ENCODE measurements around the gene RASGRP2.
"Not testable (repeated sequence)": the region's sequence is repeated elsewhere in the genome, so short reads cannot be mapped to it uniquely, and the experiment has no call there.

The RASGRP2 gene

DNA sequence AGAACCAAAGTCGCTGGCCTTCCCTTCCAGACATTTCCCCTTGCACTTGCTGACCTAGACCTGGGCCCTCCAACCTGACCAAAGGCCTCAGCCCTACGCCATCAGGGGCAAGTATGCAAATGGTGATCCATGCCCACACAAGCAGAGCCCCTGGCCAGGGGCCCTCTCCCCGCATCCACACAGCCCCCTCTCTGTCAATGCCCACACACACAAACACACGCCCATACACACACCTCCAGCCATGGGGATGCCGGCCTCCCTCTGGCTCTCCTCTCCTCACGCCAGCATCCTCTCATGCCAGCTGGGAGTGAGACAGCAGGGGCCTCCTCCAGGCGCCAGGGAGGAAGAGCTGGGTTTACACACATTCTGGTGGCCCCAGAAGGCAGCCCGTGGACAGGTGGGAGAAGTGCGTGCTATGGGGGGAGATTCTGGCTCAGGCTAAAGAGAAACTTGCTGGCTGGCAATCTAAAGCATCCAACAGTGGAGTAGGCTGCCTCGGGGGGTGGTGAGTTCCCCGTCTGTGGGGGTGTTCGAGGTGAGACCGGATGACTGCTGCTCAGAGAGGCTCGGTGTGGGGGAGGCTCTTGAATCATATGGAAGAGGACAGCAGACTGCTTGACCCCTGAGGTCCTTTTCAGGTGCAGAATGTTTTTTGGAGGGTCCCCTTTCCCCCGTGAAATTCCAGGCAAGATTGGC lies 25.7 kb downstream of the RASGRP2 start:
- DNase-seq (ENCODE audit: low spot score) = no peak

DNA sequence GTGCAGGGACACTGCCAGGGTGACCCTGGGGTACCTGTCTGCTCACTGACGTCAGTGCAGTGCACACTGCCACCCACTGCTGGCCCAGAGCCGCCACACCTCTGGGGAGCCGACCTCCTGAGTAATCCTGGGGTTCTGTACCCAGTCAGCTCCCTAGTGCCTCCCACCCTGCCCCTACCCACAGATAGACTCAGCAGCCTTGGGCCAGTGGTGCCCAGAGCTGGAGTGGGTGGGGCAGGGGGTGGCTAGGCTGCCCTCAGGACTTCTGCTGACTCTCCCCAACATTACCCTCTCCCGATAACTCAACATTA lies 26.7 kb downstream of the RASGRP2 start:
- no peak for DNase-seq (ENCODE audit: low spot score)

DNA sequence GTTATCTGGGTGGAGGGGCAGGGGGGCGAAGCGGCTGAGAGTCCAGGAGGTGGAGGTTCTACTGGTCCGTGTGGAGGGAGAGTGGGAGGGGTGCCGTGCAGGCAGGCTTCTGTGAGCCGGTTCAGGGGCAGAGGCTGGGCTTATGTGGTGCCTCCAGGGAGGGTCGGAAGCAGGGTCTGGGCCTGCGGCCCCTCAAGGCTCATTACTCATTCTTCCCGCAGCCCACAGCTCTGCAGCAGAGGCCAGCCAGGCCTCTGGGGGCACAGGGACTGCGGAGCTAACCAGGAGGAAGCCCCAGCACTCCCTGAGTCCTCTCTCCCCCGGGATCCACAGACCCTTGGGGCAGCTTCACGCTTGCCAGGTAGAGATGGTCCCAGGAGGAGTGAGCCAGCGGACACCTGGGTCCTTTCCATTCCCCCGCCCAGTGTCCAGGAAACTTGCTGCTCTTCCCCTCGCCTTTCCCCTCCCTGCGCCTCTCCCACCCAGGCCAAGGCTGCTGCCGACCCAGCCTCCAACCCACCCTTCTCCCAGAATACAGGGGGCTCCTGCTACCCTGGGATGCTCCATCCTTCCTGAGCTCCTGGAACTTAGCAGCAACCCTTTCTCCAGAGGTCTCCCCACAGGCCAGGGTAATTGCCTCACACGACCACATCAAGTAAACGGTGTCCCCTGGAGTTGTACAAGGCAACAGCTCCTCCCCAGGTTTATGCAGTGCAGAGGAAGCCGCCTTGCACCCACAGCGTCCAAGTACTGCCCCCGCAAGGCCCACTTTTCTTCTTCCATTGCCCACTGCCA lies 27.3 kb downstream of the RASGRP2 start:
- no peak for DNase-seq (ENCODE audit: low spot score)

DNA sequence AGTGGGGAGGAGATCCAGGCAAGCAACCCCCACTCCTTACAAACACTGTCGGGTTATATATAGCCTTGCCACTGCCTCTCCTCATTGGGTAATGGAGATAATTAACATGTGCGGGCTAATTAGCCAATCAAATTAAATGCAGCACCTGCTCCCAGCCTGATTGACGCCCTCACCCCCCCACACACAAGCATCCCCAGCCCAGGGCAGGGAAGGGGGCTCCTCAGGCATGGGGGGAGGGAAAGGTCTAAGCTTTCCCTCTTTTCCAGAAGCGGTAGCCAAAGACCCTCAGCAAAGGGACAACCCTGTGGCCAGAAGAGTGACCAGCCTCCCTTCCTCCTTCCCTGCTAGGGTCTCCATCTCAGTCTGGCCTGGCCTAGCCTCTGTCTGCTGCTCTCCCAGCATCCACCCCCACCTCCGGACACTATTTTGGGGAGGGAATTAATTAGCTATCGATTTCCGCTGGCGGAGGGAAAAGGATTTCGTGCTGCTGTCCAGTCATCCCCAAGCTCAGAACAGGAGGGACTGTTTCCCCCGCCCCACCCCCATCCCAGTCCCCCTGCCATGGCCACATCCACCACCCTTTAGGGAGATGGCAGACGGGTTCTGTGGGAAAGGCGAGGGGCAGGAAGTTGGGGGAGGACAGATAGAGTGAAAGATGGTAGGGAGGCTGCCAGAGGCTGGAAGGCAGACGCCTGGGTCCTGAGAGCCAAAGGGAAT lies 28.0 kb downstream of the RASGRP2 start:
- DNase-seq (ENCODE audit: low spot score) = no peak

DNA sequence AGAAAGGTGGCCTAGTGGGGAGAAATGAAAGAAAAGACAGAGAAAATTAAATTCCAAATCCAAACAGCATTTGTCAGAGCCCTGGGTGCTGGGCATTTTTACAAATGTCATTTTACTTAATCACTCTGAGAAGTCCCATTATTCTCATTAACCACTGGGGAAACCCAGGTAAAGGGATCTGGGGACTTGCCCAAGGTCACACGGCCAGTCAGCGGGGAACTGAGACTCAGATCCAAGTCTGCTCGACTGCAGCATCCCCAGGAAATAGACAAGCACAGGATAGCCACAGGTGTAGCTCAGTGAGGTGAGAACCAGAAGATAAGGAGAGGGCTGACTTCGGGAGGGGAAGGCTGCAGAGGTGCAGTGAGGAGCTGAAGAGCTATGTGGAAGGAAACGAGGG lies 28.8 kb downstream of the RASGRP2 start:
- DNase-seq (ENCODE audit: low spot score) = no peak

DNA sequence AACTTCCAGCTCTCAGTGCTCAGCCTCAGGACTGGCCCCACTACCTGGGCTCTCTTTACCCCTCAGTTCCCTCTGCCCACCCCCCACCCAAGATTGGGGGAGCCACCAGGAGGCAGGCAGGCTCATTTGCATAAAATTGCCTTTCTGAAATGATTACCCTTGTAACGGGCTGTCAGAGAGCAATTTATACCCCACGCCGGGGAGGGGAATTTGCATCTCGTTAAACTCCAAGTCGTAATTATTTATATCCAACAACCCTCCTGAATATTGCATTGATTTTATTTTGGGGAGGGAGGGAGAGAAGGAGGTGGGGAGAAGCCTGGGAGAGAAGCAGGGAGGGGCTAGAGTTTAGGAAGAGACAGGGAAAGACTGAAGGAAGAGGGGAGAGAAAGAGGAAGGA lies 29.3 kb downstream of the RASGRP2 start:
- no peak for DNase-seq (ENCODE audit: low spot score)

DNA sequence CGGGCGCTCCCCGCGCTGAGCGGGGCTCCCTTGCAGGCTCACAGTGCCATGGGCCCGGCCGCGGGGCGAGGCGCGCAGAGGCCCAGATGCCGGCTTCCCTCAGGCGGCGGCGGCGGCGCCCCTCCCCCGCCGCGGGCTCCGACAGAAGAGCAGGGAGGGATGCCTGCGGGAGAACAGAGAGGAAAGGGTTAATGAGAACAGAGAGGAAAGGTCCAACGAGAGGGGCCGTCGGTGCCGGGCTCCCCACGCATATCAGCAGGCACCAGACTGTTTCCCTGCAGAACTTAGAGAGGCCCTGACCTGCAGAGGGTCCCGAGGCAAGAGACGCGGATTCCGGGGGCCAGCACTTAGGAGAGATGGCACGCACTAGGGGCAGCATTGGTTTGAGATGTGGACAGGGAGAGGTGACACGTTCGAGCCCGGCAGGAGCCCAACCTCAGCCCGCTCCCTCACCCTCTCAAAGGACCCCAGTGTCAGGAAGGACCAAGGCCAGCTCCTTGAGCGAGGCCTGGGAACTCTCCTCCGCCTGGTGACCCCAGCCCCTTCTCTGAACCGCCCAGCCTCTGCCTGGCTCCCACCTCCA lies 30.1 kb downstream of the RASGRP2 start:
- DNase-seq (ENCODE audit: low spot score) = no peak

DNA sequence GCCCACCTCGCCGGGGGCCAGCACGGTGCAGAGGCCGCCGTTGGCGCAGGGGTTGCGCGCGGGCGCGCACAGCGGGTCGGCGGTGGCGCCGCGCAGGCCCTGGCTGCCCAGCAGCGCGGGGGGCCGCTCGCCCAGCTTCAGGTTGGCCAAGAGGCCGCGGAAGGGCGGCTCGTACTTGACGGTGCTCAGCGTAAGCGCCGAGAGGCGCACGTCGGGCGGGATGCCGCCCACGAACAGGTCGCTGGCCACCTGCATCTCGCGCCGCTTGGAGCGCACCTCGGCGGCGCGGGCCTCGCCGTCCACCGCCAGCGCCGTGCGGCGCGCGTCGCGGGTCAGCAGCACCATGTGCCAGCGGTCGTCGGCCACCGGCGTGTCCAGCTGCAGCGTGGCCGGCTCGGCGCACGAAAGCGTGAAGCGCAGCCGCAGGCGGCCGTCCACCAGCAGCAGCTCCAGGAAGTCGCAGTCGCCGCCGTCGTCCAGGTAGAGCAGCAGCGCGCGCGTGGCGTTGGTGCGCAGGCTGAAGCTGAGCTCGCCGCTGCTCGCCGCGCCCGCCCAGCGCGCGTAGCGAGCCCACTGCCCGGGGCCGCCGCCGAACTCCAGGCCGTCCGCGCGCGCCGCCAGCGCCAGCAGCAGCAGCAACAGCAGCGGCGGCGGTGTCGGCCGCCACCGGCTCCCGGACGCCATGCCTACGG lies 30.8 kb downstream of the RASGRP2 start:
- DNase-seq (ENCODE audit: low spot score) = no peak

DNA sequence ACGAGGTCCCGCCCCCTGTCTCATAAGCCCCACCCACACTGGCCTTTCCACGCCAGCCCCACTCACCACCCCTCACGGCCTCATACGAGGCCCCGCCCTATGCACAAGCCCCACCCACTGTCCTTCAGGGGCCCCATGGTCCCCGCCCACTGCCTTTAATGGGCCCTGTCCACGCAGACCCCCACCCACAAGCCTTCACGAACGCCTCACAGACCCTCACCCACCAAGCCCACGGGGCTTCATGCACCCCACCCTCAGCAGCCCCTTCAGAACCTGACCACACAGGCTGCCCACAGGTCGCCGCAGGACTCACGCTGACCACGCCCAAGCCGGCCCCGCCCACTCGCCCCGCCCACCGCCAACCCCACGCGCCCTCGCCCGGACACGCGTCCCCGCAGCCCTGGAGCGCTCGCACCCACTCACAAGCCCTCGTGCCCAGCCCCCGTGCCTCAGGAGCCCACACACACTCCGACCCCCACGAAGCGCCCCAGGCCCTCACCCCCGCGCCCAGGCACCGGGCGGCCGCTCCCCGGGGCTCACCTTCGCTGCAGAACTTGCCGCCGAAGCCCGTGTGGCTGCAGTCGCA lies 31.4 kb downstream of the RASGRP2 start:
- no peak for DNase-seq (ENCODE audit: low spot score)

DNA sequence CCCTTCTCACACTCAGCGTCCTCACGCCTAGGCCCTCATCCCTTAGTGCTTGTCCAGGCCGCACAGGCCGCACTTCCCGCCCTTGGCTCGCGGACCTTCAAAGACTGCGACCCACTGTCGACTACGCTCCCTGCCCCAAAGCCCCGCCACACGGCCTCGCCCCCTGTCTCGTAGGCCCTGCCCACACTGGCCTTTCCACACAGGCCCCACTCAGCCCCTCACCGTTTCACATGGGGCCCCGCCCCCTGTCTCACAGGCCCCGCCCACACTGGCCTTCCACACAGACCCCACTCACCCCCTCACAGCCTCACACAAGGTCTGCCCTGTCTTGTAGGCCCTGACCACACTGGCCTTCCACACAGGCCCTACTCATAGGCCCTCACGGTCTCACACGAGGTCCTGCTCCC lies 32.0 kb downstream of the RASGRP2 start:
- no peak for DNase-seq (ENCODE audit: low spot score)

DNA sequence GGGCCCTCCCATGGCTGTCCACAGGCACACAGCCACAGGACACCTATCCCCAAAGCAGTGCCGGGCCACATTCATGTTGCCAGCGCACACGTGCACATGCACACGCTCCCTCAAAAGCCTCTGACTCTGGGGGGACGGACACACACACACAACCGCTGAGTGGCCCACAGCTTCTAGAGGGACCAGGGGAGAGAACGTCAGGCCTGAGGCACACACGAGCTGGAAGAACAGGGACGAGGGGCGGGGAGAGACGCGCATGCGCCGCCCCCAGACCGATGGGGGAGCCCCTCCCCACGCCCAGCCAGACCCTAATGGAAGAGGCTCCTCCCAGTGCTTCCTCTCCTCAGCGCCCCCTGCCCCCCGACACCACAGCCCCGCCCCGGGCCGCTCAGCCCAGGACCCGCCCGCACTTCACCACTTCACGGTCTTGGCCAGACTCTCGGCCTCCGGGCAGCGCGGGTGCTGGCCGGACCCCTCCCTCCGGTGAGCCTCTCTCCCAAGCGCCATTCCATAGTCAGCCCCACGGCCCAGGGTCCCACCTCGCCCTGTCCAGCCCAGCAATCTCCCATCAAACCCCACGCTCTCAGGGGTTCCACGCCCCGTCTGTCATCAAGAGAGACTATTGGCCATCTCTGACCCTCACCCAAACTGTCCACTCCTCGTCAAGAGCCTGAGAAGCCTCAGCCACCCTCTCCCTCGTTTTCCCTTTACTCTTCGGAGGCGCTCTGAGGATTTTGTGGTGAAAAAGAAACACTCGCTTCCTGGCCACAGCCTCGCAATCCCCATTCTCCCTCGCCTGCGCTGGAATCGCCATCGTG lies 32.6 kb downstream of the RASGRP2 start:
- DNase-seq (ENCODE audit: low spot score) = no peak

DNA sequence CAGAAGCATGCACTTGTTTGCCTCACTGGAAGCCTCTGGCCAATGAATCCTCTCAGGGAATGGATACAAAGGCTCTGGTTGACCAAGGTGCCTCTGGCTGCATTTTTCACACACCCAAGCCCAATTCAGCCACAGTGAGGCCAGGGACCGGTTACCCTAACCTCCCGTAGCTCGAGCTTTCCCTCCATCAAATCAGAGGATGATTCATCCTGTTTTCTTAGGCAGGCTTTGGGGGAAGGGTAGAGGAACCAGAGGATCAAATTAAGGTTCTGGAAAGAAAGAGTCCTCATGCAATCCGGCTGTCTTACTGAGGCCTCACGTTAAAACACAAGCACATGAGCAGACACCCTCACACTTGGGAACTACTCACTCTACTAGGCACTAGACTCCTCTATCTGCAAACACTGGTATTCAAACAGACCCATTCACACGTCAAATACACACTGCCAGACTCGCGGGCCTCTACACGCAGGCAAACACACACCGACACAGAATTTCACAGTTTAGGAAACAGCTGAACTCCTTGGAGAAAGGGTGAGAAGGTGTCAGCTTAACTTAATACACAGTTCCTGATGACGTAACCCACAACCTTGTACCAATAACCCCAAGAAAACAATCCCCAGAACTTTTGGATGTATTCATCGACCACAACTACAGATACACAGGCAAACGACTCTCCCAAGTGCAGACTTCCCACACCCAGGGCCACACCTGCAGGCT lies 33.4 kb downstream of the RASGRP2 start:
- no peak for DNase-seq (ENCODE audit: low spot score)

DNA sequence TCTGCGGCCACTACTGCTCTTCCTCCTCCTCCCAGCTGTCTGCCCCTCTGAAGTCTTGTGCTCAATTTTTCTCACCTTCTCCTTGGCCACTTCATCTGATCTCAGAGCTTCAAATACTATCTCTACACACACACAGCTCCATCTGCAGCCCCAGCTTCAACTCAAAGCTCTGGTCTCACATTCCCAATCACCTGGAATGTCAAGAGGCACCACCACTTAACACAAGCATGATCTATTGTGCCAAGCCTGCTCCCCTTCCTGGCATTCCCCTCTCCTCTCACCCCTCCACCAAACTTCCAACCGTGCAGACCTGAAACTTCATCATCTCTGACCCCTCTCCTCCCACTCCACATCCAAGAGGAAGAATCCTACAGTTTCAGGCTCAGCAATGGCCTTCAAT lies 38.4 kb downstream of the RASGRP2 start:
- DNase-seq (ENCODE audit: low spot score) = no peak

DNA sequence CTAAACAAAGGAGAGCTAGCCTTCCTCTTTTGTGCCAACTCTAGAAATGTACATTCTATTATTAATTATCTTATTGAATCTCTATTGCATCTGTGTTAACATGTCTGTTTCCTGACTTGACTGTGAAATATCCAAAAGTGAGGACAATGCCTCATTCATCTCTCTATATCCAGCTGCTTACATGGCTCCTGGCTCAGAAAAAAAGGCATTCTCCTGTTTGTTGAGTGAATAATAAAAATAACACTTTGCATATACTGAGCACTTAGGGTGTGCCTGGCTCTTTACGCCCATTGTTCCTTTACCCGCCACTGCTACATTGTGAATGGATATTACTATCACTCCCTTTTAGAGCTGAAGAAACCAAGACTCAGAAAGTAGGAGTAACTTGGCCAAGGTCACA lies 40.9 kb downstream of the RASGRP2 start:
- no peak for DNase-seq (ENCODE audit: low spot score)

DNA sequence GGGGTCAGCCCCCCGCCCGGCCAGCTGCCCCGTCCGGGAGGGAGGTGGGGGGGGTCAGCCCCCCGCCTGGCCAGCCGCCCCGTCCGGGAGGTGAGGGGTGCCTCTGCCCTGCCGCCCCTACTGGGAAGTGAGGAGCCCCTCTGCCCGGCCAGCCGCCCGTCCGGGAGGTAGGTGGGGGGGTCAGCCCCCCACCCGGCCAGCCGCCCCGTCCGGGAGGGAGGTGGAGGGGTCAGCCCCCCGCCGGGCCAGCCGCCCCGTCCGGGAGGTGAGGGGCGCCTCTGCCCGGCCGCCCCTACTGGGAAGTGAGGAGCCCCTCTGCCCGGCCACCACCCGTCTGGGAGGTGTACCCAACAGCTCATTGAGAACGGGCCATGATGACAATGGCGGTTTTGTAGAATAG lies 42.0 kb downstream of the RASGRP2 start:
- DNase-seq (ENCODE audit: low spot score) = not testable (repeated sequence)

DNA sequence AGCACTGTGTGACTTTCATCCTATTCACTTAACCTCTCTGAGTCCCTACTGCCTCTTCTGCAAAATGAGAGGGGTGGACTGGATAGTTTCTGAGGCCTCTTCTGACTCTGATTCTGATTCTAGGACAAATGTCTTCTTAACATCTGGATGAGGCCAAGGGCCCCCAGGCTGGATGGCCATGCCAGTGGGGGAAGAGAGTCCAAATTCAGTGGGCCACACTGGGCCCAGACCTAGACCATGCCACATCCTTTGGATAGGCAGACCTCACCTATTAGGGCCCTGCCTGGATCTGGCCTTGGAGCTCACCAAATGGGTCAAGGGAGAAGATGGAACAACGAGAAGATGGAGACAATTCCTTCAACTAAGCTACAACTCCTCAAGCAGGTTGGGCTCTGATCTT lies 45.5 kb downstream of the RASGRP2 start:
- DNase-seq (ENCODE audit: low spot score) = no peak

DNA sequence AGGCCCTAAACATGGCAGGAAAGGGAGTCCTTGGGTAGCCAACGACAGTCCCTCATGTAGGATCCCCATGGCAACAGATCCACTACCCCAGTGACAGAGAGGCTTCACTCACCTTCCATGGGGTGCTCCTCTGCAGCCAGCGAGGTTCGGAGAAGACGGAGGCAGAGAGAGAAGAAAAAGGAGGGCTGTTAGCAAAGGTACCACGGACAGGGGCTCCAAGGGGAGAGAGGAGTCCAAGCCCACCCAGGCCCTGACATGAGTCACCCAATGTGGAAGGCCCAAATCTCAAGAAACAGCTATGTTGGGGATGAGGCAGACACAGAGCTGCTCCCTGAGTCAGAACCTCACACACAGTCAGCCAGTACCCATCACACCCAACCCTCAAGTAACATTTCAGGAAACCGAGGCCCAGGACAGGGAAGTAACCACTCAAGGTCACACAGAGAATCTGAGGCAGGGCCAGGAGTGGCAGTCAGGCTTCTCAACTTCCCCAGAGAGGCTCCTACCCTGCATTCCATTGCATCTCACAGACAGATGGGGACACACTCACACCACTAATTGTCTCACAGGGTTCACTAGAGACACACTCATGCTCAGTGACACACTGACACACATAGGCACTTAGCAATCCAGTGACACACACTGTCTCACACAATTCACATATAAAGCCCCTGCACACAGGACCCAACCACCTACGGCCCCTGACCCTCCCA lies 46.1 kb downstream of the RASGRP2 start:
- DNase-seq (ENCODE audit: low spot score) = no peak

DNA sequence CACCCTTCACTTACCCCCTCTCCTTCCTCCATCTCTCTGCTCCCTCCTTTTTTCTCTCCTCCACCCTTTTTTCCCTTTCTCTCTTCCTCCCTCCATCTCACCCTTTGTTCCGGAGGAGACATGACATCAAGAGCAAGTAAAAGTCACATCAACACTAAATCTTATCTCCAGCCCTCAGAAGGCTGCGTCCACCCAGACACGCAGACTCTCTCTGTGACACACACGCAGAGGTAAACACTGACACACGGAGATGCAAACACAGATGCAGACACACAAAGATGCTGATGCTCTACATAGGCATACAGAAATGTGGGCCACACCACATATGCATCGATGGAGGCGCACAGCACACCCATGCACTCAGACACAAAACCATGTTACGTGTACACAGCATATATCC lies 47.9 kb downstream of the RASGRP2 start:
- no peak for DNase-seq (ENCODE audit: low spot score)

DNA sequence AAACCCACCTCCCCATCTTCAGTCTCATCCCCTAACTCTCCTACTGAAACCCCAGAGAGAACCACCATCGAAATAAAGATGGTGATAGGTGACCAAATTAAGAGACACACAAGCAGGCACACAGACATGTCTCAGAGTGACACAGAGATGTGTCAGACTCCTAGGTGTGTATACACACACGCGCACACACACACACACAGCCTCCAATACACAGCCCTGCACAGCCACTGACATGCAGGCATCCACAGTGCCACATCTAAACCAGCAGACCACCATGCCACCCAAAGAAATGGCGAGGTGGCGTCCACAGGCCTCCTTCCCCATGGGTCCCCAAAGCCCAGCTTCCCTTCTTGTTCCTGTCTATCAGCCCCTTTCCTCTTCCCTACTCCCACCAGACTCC lies 48.4 kb downstream of the RASGRP2 start:
- DNase-seq (ENCODE audit: low spot score) = no peak
